Glutamatergic neuron (in vitro differentiated cells): Measurements from ENCODE around the gene SECISBP2L. TPM values are rescaled to one million over a fixed set of nuclear protein-coding genes. Genes with fewer than 3 reads are reported as not detected.

Experiments
- DNase-seq: peaks from one replicate; pipeline ENCODE4 v3.0.0; 2022
- H3K27ac Mint-ChIP-seq: one replicate; pipeline ENCODE4 v1.8.0; 2020; ENCODE audit warnings: mild to moderate bottlenecking, mixed read lengths, inconsistent platforms; ENCODE audit not compliant: unreplicated experiment
- H3K27me3 Mint-ChIP-seq: one replicate; pipeline ENCODE4 v1.8.0; 2020; ENCODE audit warnings: mild to moderate bottlenecking, moderate library complexity, mixed read lengths, inconsistent platforms; ENCODE audit not compliant: unreplicated experiment
- H3K36me3 Mint-ChIP-seq: one replicate; pipeline ENCODE4 v1.8.0; 2020; ENCODE audit warnings: mild to moderate bottlenecking, mixed read lengths, inconsistent platforms; ENCODE audit not compliant: unreplicated experiment
- H3K4me1 Mint-ChIP-seq: one replicate; pipeline ENCODE4 v1.8.0; 2020; ENCODE audit warnings: mild to moderate bottlenecking, low read depth, mixed read lengths, inconsistent platforms; ENCODE audit not compliant: unreplicated experiment
- H3K4me3 Mint-ChIP-seq: one replicate; pipeline ENCODE4 v1.8.0; 2020; ENCODE audit warnings: mild to moderate bottlenecking, mixed read lengths, inconsistent platforms; ENCODE audit not compliant: unreplicated experiment
- H3K9me3 Mint-ChIP-seq: one replicate; pipeline ENCODE4 v1.8.0; 2020; ENCODE audit warnings: mild to moderate bottlenecking, moderate library complexity, mixed read lengths, inconsistent platforms; ENCODE audit not compliant: unreplicated experiment
- total RNA-seq: library from RNA; stranded (reverse); fragmentation: NEBNext Ultra II Directional; extraction: Animal tissue kit (Norgen Biotek cat#: 25700); gene quantifications from one replicate; pipeline ENCODE4 v1.2.1, GENCODE V29; 2021; ENCODE audit not compliant: unreplicated experiment
- TF ChIP-seq, protein P1 (sequence below): fragments of 200-600 bp; sonication (generic); IDR thresholded peaks from one replicate; pipeline ENCODE4 v1.5.0; 2021; ENCODE audit not compliant: partially characterized antibody, unreplicated experiment

Gene SECISBP2L
- total RNA-seq, 1 donor from 2014 or later: 60.2 TPM

DNA sequence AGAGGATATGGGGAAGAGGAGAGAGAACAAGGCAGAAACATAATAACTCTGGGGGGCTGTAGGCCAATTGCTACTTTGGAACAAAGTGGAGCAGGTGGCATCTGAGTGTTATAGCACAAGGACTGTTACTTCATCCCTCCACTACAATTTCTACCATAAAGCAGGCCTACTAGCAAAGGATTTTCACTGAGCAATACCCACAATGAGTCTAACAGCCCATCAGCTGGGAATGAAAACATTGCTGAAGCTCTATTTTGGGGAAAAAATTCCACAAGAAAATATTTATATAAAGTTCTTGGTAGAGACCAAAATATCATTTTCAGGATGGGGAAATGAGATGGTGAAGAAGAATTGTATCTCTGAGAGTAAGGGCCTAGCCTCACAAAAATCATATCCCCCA is 78.9 kb downstream of the SECISBP2L start:
- H3K27ac Mint-ChIP-seq: no peak overlapping the region
- H3K4me1 Mint-ChIP-seq: peaks cover 8% of the 10 kb centered on the region
- H3K9me3 Mint-ChIP-seq: peaks cover 7% of the 10 kb centered on the region
- DNase-seq: no peak
- no peak overlapping the region for H3K4me3 Mint-ChIP-seq
- TF ChIP-seq, protein P1, sequence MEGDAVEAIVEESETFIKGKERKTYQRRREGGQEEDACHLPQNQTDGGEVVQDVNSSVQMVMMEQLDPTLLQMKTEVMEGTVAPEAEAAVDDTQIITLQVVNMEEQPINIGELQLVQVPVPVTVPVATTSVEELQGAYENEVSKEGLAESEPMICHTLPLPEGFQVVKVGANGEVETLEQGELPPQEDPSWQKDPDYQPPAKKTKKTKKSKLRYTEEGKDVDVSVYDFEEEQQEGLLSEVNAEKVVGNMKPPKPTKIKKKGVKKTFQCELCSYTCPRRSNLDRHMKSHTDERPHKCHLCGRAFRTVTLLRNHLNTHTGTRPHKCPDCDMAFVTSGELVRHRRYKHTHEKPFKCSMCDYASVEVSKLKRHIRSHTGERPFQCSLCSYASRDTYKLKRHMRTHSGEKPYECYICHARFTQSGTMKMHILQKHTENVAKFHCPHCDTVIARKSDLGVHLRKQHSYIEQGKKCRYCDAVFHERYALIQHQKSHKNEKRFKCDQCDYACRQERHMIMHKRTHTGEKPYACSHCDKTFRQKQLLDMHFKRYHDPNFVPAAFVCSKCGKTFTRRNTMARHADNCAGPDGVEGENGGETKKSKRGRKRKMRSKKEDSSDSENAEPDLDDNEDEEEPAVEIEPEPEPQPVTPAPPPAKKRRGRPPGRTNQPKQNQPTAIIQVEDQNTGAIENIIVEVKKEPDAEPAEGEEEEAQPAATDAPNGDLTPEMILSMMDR: no peak
- H3K27me3 Mint-ChIP-seq: no peaks in the 10 kb centered on the region
- peaks cover 7% of the 10 kb centered on the region for H3K36me3 Mint-ChIP-seq

DNA sequence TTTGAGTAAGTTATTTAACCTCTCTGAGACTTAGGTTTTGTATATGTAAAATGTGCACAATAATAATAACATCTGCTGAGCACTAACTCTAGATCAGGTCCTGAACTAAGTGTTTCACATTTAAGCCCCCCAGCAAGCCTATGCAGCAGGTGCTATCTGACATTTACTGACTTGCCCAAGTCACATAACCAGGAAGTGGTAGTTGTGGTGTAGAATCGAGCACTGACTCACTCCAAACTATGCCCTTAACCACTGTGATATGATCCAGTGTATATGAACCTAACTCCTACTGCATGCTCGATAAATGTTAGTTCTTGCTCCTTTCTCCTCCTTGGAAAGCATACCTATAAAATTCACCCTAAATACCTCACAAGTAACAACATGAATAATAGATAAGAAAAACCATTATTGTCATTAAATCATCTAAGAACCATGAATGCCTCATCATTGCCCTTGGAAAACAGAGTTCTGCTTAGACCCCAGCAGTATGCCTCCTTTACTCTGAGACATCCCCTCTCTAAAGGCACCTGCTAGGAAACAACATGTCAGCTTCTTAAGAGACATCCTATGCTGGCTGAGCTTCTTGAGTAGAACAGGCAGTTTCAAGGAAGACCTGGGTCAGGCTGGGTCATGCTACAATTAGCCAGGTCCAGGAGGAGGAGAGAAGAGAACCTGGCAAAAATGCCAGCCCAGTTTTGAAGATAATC is 79.5 kb downstream of the SECISBP2L start:
- DNase-seq: no peak
- TF ChIP-seq, protein P1: no peak
- Mint-ChIP-seq H3K9me3 (peaks cover 7% of the 10 kb centered on the region), H3K4me1 (peaks cover 8% of the 10 kb centered on the region), H3K27me3 (no peaks in the 10 kb centered on the region), H3K36me3 (peaks cover 4% of the 10 kb centered on the region), H3K4me3 (no peak overlapping the region), H3K27ac (no peak overlapping the region)

DNA sequence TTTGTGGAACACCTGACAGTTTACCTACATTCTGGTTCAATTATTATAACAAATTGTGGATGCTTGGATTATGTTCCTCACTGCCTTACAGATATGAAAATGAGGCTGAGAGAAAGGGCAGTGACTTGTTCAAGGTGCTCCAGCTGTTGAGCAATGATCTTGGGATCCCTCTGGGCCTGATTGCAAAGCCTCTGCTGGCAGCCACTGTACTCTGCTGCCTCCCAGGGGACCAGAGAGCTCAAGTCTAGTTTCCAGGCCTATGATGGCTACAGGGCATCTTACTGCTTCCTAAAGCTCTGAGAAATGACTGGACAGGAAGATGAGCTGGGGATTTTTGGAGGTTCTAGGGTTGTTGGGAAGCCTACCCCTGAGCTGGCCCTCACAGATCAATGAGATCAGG is 80.3 kb downstream of the SECISBP2L start:
- H3K27me3 Mint-ChIP-seq: peaks cover 1% of the 10 kb centered on the region
- H3K9me3 Mint-ChIP-seq: peaks cover 7% of the 10 kb centered on the region
- no peak overlapping the region for H3K27ac Mint-ChIP-seq
- no peak for DNase-seq
- peaks cover 4% of the 10 kb centered on the region for H3K36me3 Mint-ChIP-seq
- H3K4me1 Mint-ChIP-seq: peaks cover 12% of the 10 kb centered on the region
- no peak overlapping the region for H3K4me3 Mint-ChIP-seq
- TF ChIP-seq, protein P1: no peak

DNA sequence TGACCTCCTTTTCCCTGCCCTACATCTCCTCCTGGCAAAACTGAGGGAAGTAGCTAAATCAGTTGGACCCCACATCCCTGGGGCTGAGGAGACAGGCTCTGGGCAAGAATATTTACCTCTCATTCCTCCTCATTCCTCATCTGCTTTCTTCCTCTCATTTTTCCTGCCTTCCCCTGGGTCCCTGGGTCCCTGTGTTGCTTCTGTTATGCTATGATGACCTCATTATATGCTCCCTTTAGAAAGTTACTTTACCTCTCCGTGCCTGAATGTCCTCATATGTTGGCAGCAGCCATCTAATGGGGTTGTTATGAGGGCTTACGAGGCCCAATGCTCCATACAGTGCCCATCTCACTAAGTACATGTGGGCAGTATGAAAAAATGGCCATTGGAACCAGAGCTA is 81.3 kb downstream of the SECISBP2L start:
- TF ChIP-seq, protein P1: no peak
- peaks cover 1% of the 10 kb centered on the region for H3K27me3 Mint-ChIP-seq
- no peak for DNase-seq
- no peaks in the 10 kb centered on the region for H3K36me3 Mint-ChIP-seq
- H3K27ac Mint-ChIP-seq: peak overlapping the region; percentile 99
- H3K9me3 Mint-ChIP-seq: peaks cover 7% of the 10 kb centered on the region
- H3K4me3 Mint-ChIP-seq: peak overlapping the region; percentile 87
- H3K4me1 Mint-ChIP-seq: peaks cover 15% of the 10 kb centered on the region

DNA sequence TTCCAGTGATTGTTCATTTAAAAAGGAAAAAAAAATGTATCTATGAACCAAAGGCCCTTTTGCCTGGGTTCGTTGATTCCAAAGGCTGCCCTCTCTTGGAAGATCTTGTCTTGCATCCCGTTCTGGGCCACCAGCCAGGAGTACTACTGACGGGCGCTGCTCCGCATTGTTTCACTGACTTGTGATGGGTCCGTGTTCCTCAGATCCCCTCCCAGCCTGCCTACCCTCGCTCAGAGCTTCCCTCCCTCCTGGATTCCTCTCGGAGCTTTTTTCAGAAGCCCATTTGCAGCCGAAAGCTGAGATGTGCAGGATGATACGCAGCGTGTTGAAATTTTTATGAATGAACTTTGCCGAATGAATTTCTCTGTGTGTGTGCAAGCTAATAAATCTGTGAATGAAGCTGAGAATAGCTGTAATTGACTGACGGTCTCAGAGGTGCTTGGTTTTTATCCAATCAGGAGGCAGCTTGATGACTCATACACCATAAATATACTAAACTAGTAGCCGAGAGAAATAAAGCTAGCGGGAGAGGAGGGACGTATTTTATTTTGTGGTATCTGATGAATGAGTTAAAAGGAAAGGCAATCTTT is 82.6 kb downstream of the SECISBP2L start, which contains the start of gene SHC4:
SHC4 (minus strand) TSS at position 396 of the 590 bp plus-strand sequence. CDS start 904 bp downstream, outside the sequence.
- peak within 1 kb of the TSS; percentile 87 for H3K4me3 Mint-ChIP-seq
- peak; percentile 63 for DNase-seq
- TF ChIP-seq, protein P1: no peak
- H3K27ac Mint-ChIP-seq: peak within 1 kb of the TSS; percentile 99
- peaks cover 1% of the 10 kb centered on the region for H3K27me3 Mint-ChIP-seq
- H3K36me3 Mint-ChIP-seq: no peaks in the 10 kb centered on the region
- peaks cover 7% of the 10 kb centered on the region for H3K9me3 Mint-ChIP-seq
- peaks cover 15% of the 10 kb centered on the region for H3K4me1 Mint-ChIP-seq
